DOHH2 (cell line): Measurements from ENCODE around the gene CCDC38.

Experiments used
- H3F3A ChIP-seq: fragments of 200-600 bp; sonication (generic), shearing (Covaris generic); 2 replicates; pipeline ENCODE4 v1.6.0; 2016; ENCODE audit warnings: antibody characterized with exemption, mild to moderate bottlenecking; ENCODE audit not compliant: control insufficient read depth, insufficient read depth
- H3K27ac ChIP-seq: fragments of 200-600 bp; sonication (generic); 2 replicates; pipeline ENCODE4 v1.5.1; 2014; ENCODE audit warnings: low read depth, mild to moderate bottlenecking, low read length, moderate library complexity
- H3K27me3 ChIP-seq: fragments of 200-600 bp; sonication (generic); 2 replicates; pipeline ENCODE4 v1.6.1; 2014; ENCODE audit warnings: mild to moderate bottlenecking, low read length, mixed read lengths; ENCODE audit not compliant: control insufficient read depth
- H3K36me3 ChIP-seq: fragments of 200-600 bp; sonication (generic); 2 replicates; pipeline ENCODE4 v1.6.1; 2014; ENCODE audit warnings: mild to moderate bottlenecking, low read length, moderate library complexity, mixed read lengths; ENCODE audit not compliant: control insufficient read depth
- H3K4me1 ChIP-seq: fragments of 200-600 bp; sonication (generic); 2 replicates; pipeline ENCODE4 v1.6.1; 2014; ENCODE audit warnings: mild to moderate bottlenecking, low read length, mixed read lengths; ENCODE audit not compliant: control insufficient read depth
- H3K4me2 ChIP-seq: fragments of 200-600 bp; sonication (generic); 2 replicates; pipeline ENCODE4 v1.6.0; 2014; ENCODE audit warnings: mild to moderate bottlenecking, low read length, moderate library complexity
- H3K4me3 ChIP-seq: fragments of 200-600 bp; sonication (generic); 2 replicates; pipeline ENCODE4 v1.5.1; 2014; ENCODE audit warnings: mild to moderate bottlenecking, low read length, mixed read lengths
- H3K79me2 ChIP-seq: fragments of 200-600 bp; sonication (generic); 2 replicates; pipeline ENCODE4 v1.6.1; 2014; ENCODE audit warnings: mild to moderate bottlenecking, low read length, mixed read lengths; ENCODE audit not compliant: control insufficient read depth
- H3K9me2 ChIP-seq: fragments of 200-600 bp; sonication (generic); replicated peaks from 2 replicates; pipeline ENCODE4 v1.6.1; 2014; ENCODE audit warnings: mild to moderate bottlenecking, low read length, mixed read lengths; ENCODE audit not compliant: control insufficient read depth
- H3K9me3 ChIP-seq: fragments of 200-600 bp; sonication (generic); 2 replicates; pipeline ENCODE4 v1.6.1; 2014; ENCODE audit warnings: antibody characterized with exemption, low read length, mixed read lengths; ENCODE audit not compliant: control insufficient read depth, insufficient read depth
- H4K20me1 ChIP-seq: fragments of 200-600 bp; sonication (generic); 2 replicates; pipeline ENCODE4 v1.6.0; 2014; ENCODE audit warnings: low read depth, mild to moderate bottlenecking, antibody characterized with exemption, low read length, moderate library complexity; ENCODE audit not compliant: control insufficient read depth, insufficient read depth
- CTCF ChIP-seq: fragments of 200-600 bp; sonication (generic); IDR thresholded peaks from one replicate; pipeline ENCODE4 v1.5.1; 2014; ENCODE audit warnings: antibody characterized with exemption, mild to moderate bottlenecking, low read depth, low read length; ENCODE audit not compliant: poor library complexity, severe bottlenecking
- EZH2phosphoT487 ChIP-seq: fragments of 200-600 bp; sonication (generic); IDR thresholded peaks from 2 replicates; pipeline ENCODE4 v1.6.1; 2017; ENCODE audit warnings: borderline replicate concordance, mild to moderate bottlenecking, antibody characterized with exemption, low read length, moderate library complexity, mixed read lengths

Gene CCDC38

GRCh38 chr12:95951515-95951914, 9.1 kb upstream of the CCDC38 start:
- Histone ChIP-seq H3K4me1 (no peaks in the 10 kb centered on the region), H3K4me2 (no peak overlapping the region), H3K9me3 (no peaks in the 10 kb centered on the region), H3K27ac (no peak overlapping the region), H3K4me3 (no peak overlapping the region), H3F3A (no peaks in the 10 kb centered on the region), H3K27me3 (peaks cover 21% of the 10 kb centered on the region), H4K20me1 (no peaks in the 10 kb centered on the region), H3K36me3 (no peaks in the 10 kb centered on the region), H3K79me2 (no peaks in the 10 kb centered on the region), H3K9me2 (no peaks in the 10 kb centered on the region)
- TF ChIP-seq EZH2phosphoT487 (no peak), CTCF (no peak)

GRCh38 chr12:95949477-95950206, 7.2 kb upstream of the CCDC38 start:
- H4K20me1 ChIP-seq, result no peaks in the 10 kb centered on the region
- no peak for TF ChIP-seq EZH2phosphoT487
- no peak for TF ChIP-seq CTCF
- no peak overlapping the region for H3K4me3 ChIP-seq
- H3K27me3 ChIP-seq, result peaks cover 28% of the 10 kb centered on the region
- H3K4me1 ChIP-seq, result no peaks in the 10 kb centered on the region
- no peaks in the 10 kb centered on the region for H3K36me3 ChIP-seq
- H3K79me2 ChIP-seq, result no peaks in the 10 kb centered on the region
- no peaks in the 10 kb centered on the region for H3K9me3 ChIP-seq
- H3K4me2 ChIP-seq, result no peak overlapping the region
- H3F3A ChIP-seq, result no peaks in the 10 kb centered on the region
- no peaks in the 10 kb centered on the region for H3K9me2 ChIP-seq
- H3K27ac ChIP-seq, result no peak overlapping the region

- H3K9me3 ChIP-seq, result no peaks in the 10 kb centered on the region
- H3K36me3 ChIP-seq, result no peaks in the 10 kb centered on the region
- H3K9me2 ChIP-seq, result no peaks in the 10 kb centered on the region
- no peak for TF ChIP-seq EZH2phosphoT487
- TF ChIP-seq CTCF, result no peak
- H3K4me2 ChIP-seq, result peak overlapping the region; percentile 86
- peaks cover 10% of the 10 kb centered on the region for H3K4me1 ChIP-seq
- H3K27ac ChIP-seq, result no peak overlapping the region
- H3K27me3 ChIP-seq, result peaks cover 9% of the 10 kb centered on the region
- peak overlapping the region; percentile 88; the same call in 1 of the 2 replicates for H3K4me3 ChIP-seq
- no peaks in the 10 kb centered on the region for H4K20me1 ChIP-seq
- no peaks in the 10 kb centered on the region for H3F3A ChIP-seq
- peaks cover 6% of the 10 kb centered on the region; the same call in 1 of the 2 replicates for H3K79me2 ChIP-seq
These were observed 1.8 kb upstream of the CCDC38 start for GRCh38 chr12:95944108-95944704.
